ENCODE data around the gene PRMT1.
"Not testable (repeated sequence)": the region's sequence is repeated elsewhere in the genome, so short reads cannot be mapped to it uniquely, and the experiment has no call there.

The PRMT1 gene

GRCh38 chr19:49689133-49690078, 12.3 kb downstream of the PRMT1 start, which contains the start of gene ADM5:
TSS of gene ADM5 (plus strand) at chr19:49689594. CDS start at chr19:49689838, 244 bp downstream.
- DNase-seq: peak; percentile 82

GRCh38 chr19:49690079-49690655, 13.1 kb downstream of the PRMT1 start:
- DNase-seq: peak; percentile 84

DNA sequence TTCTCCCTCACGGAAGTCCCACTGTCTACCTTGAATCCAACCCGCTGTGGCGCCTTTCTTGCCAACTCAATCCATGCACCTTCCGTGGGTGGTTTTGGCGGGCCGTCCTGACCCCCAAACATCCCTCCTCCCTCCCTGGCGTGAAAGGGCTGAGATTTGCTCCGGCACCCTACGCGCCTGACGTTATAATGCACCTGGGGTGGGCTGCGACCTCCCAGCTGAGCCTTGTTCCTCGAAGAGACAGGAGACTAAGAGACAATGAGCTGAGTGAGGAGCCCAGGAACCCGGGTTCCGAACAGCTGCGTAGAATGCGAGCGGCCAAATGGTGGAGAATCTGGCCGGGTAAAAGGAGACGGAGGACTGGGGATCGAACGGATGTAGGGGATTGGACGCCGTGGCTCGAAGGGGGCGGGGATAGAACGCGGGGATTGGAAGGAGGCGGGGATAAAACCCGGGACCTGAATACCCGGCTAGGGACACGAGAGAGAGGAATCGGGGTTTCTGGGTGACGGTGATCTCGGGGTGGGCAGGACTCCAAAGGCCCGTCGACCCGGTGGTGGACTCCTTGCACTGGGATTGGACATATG, 13.7 kb downstream of the PRMT1 start, which contains the start of gene CPT1C:
TSS of gene CPT1C (plus strand) at position 461 of the 587 bp plus-strand sequence. CDS start 1,137 bp downstream, outside the sequence.
- DNase-seq: peak; percentile 98

DNA sequence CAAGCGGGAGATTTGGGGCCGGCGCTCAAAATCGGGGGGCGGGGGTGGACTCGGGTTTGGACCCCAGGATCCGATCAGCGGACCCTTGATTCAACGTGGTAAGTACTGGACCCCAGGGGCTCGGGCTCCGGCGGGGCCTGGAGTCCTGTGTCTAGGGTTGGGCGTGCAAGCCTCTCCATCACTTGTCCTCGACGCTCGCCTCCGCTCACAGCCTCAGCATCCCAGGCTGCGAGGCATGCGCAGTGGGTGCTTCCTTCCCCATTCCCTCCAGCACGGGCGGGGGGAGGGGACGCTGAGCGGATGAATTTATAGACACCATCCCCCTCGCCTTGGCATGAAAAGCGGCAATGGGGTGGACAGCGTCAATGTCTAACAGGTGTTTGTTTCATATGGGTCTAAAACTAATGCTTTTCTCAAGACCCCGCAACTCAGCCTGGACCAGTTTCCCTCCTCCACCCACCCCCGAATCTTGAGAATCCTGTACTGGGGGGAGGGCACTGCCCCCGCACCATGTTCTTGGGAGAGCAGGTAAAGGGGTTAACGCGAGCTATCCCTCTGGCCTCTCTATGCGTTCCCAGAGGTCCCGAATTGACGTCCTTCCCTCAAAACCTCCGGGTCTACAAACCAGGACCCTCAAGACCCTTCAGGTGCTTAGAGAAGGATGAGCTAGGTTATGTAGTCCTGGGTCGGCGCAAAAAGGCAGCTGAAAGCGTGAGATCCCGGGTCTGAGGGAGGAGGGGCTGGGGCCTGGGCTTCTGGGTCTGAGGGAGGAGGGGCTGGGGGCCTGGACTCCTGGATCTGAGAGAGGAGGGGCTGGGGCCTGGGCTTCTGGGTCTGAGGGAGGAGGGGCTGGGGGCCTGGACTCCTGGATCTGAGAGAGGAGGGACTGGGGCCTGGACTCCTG, 14.4 kb downstream of the PRMT1 start:
- peak; percentile 86 for DNase-seq

DNA sequence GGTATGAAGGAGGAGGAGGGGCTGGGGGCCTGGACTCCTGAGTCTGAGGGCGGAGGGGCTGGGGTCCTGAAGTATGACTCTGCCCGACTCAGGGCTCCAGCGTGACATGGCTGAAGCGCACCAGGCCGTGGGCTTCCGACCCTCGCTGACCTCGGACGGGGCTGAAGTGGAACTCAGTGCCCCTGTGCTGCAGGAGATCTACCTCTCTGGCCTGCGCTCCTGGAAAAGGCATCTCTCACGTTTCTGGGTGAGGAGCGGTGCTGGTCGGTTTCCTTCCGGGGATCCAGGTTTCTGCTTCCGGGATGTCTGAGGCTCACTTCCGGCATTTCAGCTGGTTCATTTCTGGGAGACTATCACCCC, 15.1 kb downstream of the PRMT1 start:
- no peak for DNase-seq

DNA sequence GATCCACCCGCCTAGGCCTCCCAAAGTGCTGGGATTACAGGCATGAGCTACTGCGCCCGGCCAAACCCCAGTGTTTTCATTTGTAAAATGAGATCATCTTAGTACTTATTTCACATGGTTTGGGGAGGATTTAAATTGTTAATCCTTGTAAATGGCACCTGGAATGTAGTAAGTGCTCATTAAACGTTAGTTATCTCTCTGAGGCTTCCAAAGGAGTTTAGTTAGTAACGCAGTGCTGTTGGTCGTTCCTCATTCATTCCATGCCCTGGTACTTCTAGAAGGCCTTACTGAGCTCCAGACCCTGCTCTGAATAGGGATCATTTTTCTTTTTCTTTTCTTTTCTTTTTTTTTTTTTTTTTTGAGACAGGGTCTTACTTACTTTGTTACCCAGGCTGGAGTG, 19.0 kb downstream of the PRMT1 start:
- DNase-seq: no peak

DNA sequence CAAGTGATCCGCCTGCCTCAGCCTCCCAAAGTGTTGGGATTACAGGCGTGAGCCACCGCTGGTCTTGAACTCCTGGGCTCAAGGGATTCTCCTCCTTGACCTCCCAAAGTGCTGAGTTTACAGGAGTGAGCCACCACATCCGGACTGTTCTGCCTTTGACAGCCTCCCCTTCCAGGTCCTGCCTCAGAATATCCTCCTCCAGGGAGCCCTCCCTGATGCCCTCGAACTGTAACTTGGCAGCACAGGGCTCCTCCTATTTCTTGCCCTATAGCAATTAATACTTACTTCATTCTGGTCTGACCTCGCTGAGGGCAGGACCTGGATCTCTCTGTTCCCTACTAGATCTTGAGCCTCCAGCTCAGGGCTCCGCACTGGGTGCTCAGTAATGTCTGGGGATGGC, 19.8 kb downstream of the PRMT1 start:
- DNase-seq: no peak

GRCh38 chr19:49699364-49699763, 22.3 kb downstream of the PRMT1 start:
- DNase-seq: no peak

DNA sequence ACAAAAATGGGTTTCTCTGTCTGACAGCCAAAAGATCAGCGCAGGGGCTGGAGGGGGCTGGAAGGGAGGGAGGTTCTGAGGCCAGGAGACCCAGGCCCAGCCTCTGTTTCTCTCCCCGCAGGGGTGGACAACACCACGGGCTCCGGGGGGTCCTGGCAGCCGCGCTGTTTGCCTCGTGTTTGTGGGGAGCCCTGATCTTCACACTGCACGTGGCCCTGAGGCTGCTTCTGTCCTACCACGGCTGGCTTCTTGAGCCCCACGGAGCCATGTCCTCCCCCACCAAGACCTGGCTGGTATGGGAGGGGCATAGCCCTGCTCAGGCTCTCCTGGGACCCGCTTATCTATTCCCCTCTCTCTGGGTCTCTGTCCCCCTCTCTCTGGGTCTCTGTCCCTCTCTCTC, 23.5 kb downstream of the PRMT1 start:
- DNase-seq: no peak

DNA sequence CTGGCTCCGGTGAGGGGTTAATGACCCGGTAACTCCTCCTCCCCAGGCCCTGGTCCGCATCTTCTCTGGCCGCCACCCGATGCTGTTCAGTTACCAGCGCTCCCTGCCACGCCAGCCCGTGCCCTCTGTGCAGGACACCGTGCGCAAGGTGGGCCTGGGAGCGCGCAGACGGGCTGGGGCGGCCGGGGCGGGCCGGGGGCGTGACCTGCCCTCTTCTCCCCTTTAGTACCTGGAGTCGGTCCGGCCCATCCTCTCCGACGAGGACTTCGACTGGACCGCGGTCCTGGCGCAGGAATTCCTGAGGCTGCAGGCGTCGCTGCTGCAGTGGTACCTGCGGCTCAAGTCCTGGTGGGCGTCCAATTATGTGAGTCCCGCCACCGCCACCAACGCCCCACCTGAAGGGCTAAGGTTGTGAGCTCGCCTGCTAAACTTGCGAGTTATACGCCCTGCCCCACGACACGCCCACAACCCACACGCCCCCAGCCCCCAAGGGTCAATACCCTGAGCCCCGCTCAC, 24.3 kb downstream of the PRMT1 start:
- no peak for DNase-seq

DNA sequence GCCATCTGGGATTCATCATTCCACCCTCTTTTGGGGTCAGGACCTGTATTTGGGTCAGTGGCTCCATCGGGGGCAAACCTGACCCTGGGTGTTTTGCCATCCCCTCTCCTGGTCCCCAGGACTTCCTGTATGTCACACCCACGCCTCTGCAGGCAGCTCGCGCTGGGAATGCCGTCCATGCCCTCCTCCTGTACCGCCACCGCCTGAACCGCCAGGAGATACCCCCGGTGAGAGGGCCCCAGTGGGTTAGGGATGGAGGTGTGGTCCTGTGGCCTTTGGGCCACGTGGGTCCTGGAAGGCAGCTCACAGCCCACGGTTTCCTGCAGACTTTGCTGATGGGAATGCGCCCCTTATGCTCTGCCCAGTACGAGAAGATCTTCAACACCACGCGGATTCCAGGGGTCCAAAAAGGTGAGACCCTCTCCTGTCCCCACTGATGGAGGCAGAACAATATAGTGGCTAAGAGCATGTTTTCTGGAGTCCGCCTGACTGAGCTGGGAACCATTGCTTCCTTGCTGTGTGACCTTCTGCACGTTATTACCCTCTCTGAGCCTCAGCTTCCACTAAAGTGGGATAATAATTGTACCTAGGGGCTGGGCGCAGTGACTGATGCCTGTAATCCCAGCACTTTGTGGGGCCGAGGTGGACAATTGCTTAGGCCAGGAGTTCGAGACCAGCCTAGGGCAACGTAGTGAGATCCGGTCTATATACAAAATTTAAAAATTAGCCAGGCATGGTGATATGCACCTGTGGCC, 28.0 kb downstream of the PRMT1 start:
- DNase-seq: no peak

GRCh38 chr19:49705919-49706318, 28.8 kb downstream of the PRMT1 start:
- DNase-seq: no peak

DNA sequence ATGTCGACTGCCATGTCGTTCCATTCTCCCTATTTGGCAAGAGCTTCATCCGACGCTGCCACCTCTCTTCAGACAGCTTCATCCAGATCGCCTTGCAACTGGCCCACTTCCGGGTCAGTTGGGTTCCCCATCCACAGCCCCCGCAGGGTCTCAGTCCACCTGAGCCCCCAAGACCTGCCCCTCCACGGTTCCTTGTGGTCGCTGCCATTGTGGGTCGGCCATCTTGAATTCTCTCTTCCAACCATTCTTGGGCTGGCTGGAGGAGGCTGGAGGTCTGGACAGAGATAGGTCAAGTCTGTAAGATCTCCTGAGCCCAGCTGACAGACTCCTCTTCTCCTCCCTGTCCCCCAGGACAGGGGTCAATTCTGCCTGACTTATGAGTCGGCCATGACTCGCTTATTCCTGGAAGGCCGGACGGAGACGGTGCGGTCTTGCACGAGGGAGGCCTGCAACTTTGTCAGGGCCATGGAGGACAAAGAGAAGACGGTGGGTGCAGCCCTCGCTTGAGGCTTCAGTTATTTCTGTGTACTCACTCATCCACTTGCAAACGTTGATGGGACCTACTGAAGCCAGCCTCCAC, 33.4 kb downstream of the PRMT1 start:
- DNase-seq: no peak

DNA sequence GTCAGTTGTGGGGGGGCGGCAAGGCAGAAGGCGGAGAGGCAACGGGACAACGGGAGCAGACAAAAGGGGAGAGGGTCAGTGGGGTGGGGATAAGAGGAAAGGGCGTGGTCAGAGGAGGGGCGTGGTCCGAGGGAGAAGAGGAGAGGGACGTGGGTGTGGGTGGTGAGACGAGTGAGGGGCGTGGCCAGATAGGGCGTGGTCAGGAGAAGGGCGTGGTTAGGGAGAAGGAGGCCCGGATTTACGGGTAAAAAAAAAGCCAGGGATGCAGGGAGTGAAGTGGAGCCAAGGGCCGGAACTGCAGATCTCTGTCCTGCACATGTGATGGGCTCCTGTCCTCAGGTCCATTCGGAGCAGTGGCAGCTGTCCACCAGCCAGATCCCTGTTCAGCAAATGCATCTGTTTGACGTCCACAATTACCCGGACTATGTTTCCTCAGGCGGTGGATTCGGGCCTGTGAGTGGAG, 35.4 kb downstream of the PRMT1 start:
- DNase-seq: no peak

DNA sequence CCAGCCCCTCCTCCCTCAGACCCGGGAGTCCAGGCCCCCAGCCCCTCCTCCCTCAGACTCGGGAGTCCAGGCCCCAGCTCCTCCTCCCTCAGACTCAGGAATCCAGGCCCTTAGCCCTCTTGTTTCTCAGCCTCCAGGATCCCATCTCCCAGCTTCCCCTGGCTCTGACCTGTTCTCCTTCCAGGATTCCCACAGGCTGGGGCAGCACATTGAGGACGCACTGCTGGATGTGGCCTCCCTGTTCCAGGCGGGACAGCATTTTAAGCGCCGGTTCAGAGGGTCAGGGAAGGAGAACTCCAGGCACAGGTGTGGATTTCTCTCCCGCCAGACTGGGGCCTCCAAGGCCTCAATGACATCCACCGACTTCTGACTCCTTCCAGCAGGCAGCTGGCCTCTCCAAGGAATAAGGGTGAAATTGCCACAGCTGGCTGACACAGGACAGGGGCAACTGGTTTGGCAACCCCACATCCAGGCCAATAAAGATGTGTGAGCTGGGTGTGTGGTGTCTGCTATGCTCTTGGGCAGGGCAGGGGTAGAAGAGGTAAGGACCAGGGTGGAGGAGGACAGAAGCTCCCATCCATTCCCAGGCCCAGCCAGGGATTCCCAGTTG, 36.3 kb downstream of the PRMT1 start:
- DNase-seq: no peak

- DNase-seq: no peak
Observed at GRCh38 chr19:49716154-49716553, 39.1 kb downstream of the PRMT1 start.

- DNase-seq: no peak
Observed at GRCh38 chr19:49718511-49718910, 41.4 kb downstream of the PRMT1 start.

DNA sequence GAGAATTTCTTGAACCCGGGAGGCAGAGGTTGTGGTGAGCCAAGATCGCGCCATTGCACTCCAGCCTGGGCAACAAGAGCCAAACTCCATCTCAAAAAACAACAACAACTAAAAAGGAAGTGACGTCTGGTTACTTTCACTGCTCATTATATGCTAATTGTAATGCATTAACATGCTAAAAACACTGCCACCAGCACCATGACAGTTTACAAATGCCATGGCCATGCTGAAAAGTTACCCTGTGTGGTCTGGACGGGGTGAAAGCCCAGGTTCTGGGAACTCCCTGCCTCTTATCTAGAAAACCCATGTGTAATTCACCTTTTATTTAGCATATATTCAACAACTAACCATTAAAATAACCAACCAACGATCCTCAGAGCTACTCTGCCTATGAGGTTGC, 41.9 kb downstream of the PRMT1 start:
- no peak for DNase-seq

DNA sequence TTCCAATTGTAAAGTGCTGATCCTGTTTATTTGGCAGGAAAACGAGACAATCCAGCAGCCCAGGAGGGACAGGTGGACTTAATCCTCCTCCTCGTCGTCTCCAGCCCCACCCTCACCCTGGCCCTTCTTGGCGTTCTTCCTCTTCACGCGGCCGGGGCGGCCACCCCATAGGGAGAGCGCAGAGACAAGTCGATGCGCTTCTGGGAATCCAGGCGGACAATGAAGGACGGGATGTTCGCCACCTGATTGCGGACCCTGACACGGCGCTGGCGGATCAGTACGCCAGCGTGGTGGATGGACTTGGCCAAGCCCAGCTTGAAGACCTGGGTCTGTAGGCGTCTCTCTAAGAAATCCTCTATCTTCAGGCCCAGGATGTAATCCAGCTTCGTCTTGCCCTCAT, 42.3 kb downstream of the PRMT1 start:
- not testable (repeated sequence) for DNase-seq

GRCh38 chr19:49727217-49728030, 50.4 kb downstream of the PRMT1 start:
- no peak for DNase-seq
